Ishikawa (cell line): Measurements from ENCODE around the gene SYMPK.

Experiments
- CEBPB ChIP-seq: IDR thresholded peaks from 2 replicates; pipeline ENCODE4 v1.6.1; 2012
- FOXM1 ChIP-seq: IDR thresholded peaks from 2 replicates; pipeline ENCODE4 v1.6.1; 2012; ENCODE audit warnings: low read depth, borderline replicate concordance
- RAD21 ChIP-seq: IDR thresholded peaks from 2 replicates; pipeline ENCODE4 v1.6.1; 2012; ENCODE audit warnings: low read depth
- REST ChIP-seq: IDR thresholded peaks from 2 replicates; pipeline ENCODE4 v1.6.1; 2012; ENCODE audit warnings: low read depth, mild to moderate bottlenecking

- TF ChIP-seq CEBPB (no peak), RAD21 (no peak), REST (no peak), FOXM1 (peak; percentile 34; the same call in 1 of the 2 replicates)
Observed at GRCh38 chr19:45768984-45769782, 93.8 kb downstream of the SYMPK start, which contains the start of gene SIX5.
